T-helper 2 cell treated with Interferon-gamma antibody and Interleukin-4, amounts not matched to agents 100 ng/mL and 5 ng/mL, for 36 hours (primary cell): ENCODE results near the gene SULT6B1. TPM values are rescaled to one million over a fixed set of nuclear protein-coding genes. Genes with fewer than 3 reads are reported as not detected.

ENCODE experiments used
- intact Hi-C: fragments of 100-400 bp; cut with micrococcal nuclease; formaldehyde crosslinking; loops from one replicate; pipeline ENCODE4 v1.15.1; 2023
- total RNA-seq: library from RNA; stranded (reverse); gene quantifications from 2 replicates; pipeline ENCODE4 v1.2.3, GENCODE V29; 2022

The SULT6B1 gene
- total RNA-seq, 1 donor from 2014 or later, result not detected

DNA sequence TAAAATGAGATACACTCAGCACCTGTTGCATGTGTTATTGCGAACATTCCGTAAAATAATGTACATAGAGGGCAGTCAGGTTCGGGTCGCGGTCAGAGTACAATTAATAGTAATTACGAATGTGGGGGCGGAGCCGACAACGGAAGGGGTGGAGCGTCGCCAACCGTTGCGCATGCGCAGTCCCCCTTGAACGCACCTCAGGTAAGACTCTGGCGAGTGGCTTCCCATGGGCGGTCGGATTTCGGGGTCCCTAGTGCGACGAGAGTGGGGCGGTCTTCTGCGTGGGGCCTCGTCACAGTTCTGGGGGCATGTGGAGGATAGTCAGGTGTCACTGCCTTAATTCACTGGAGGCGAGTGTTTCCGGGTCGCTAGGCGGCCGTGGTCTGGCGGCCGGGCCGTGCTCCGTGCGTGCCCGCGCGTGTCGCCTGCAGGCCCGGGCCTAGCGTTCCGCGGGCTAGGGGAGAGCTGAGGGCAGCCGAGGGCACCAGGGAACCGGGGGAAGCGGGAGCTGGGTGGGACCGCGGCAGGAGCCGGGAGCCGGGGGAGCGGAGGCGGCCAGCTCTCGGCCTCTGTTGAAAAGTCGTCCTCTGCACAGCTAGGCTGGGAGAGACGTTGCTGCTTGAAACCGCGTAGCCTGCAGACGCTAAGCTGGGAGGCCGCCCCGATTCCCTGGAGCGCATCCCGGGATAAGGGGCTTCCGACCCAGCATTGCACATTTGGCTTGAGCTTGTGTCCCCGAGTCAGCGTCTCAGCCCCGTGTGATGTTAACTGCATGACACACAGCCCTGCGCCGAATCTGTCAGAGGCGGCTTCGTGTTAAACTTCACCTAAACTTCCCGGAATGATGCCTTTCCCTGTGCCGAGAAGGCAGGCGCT lies 8.1 kb upstream of the SULT6B1 start, which contains the start of gene CEBPZOS:
Gene CEBPZOS, plus strand, starts transcription at position 177 of the 876 bp plus-strand sequence. CDS start 3,209 bp downstream, outside the sequence.
- intact Hi-C loops, result loop anchor here (1.0 to 2.0 kb wide), 3 partner anchors 36 to 230 kb away; partner anchors contain the start of genes EIF2AK2 and STRN

DNA sequence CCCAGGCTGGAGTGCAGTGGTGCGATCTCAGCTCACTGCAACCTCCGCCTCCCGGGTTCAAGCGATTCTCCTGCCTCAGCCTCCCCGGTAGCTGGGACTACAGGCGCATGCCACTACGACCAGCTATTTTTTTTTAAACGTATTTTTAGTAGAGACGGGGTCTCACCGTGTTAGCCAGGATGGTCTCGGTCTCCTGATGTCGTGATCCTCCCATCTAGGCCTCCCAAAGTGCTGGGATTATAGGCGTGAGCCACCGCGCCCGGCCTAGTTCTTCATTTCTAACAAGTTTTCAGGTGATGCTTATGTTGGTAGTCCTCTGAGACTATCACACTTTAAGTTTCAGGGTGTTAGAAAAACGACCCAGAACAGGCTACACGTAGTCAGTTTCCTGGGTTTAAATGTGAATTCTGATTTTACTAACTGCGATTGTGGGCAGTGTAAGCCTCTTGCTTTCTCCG lies 7.4 kb upstream of the SULT6B1 start:
- intact Hi-C loops, result loop anchor here (1.0 to 2.0 kb wide), 3 partner anchors 36 to 229 kb away; partner anchors contain the start of genes EIF2AK2 and STRN

DNA sequence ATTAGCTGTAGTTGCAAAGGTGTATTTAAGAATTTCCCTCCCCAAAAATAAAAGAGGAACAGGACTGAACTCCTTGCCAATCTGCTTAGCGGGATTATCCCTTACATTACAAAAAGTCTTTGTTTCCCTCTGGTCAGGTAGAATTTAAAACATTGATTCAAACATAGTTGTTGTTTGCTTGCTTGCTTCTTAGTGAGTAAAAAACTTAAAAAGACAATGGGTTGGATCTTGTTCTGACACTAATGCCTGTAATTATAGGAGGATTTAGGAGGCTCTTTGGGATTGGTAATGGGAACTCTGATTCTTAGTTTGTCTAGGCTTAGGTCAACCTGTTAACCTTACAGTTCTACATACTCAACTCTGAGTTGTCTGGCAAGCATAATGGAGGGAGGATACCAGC lies 4.1 kb upstream of the SULT6B1 start:
- intact Hi-C loops, result no loop called here

DNA sequence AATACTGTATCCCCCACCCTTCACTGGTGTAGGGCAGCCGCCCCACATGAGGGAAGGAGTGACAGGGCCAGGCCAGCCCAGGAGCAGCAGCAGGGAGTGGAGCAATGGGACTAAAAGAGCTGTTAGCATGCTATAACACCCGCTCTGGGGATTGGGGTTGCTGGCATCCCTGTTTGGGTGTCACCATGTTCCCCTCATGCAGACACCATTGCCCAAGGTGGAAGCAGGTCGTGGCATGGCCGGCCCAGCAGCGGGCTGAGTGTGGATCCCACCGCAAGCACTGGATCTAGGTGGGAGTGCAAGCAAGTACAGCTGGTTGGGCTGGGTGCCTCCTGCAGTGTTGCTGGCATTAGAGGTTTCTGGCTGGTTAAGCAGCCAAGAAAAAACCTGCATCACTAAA lies 3.3 kb upstream of the SULT6B1 start:
- intact Hi-C loops, result no loop called here

DNA sequence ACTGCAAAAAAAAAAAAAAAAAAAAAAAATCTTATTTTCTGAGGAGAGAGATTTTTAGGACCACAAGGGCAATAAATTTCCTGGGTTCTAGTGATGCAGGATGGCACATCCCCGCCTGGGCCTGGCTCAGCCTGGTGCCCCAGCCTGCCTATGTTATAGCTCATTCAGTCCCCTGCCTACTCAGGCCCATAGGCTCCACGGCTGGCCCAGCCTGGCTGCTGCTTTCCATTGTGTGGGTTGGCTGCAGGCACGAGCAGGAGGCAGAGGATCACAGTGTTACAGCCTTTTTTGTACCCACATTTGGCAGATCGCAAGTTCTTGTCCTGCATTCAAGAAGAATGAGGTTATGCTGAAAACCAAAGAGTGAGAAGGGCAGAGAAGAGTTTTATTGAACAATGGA lies 2.8 kb upstream of the SULT6B1 start:
- intact Hi-C loops, result no loop called here

DNA sequence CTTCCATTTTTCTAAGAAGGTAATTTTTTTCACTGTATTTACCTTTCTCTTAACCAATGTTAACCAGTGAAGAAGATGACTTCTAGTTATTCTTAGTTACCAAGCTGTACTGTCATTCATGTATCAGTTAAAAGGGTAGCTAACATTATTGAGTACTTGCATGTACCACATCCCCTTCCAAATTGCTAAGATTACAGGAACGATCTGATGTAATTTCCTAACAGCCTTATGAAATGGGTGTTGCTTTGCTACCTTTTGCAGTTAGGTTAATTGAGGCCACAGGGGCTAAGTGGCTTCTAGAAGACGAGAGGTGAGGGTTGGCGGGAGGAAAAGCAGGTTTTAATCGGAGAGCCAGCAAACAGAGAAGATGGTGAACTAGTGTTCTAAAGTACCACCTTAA lies 1.8 kb upstream of the SULT6B1 start:
- intact Hi-C loops, result no loop called here

DNA sequence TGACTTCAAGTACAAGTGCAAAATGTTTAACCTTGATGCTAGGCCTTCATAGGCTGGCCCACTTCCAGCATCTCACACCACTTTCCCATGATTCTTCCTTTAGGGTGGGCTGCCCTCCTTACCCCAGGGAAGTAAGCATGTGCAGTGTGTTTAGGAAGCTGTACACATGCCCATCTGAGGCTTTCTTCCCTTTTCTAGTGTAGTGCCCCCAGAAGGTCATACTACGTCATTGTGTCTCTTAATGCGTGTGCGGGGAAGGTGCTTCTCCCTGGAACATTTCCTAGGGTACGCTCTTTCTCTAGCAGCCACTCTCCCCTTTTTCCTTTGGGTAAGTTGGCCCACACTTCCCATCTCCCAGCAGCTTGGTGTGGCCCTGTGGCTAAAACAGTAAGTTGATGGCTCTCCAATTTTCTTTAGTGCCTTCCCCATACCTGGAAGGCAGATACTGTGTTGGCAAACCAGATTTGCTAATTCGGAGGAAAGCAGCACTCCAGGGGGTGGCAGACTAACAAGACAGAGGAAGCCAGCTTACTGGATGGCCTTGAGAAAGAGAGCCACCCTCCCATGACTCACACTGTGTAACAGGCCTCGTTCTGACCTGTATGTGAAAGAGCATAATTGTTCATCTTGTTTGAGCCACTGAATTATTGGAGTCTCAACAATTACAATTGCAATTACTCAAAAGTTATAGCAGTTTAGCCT lies 1.1 kb upstream of the SULT6B1 start:
- intact Hi-C loops, result no loop called here

DNA sequence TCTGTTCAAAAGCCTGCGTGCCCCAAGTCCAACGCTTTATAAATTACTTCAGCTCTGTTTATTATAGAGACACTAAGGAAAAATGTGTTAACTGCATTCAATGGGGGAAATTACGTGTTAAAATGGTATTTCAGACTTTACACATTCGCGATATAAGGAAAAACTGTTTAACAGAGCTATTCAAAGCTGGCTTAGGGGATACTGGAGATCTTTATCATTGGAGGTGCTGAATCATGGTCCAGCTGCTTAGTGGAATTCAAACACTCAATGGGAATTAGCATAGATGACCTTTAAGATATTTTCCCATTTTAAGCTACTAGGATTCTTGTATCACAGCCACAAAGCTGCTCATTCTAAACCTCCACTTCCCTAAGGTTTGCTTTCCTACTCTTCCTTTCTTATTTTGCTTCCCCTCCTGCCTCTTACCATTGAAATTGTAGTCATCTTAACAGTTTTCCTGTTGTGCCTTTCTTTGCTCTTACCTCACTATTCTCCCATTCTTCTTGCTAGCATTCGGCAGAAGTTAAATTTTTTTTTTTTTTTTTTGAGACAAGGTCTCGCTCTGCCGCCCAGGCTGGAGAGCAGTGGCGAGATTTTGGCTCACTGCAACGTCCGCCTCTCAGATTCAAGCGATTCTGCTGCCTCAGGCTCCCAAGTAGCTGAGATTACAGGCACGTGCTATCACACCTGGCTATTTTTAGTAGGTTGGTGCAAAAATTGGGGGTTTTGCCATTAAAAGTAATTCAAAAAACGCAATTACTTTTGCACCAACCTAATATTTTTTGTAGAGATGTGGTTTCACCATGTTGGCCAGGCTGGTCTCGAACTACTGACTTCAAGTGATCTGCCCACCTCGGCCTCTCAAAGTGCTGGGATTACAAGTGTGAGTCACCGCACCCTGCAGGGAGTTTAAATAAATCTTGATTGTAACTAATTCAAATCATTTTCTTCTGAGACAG lies 6.5 kb downstream of the SULT6B1 start:
- intact Hi-C loops, result no loop called here

DNA sequence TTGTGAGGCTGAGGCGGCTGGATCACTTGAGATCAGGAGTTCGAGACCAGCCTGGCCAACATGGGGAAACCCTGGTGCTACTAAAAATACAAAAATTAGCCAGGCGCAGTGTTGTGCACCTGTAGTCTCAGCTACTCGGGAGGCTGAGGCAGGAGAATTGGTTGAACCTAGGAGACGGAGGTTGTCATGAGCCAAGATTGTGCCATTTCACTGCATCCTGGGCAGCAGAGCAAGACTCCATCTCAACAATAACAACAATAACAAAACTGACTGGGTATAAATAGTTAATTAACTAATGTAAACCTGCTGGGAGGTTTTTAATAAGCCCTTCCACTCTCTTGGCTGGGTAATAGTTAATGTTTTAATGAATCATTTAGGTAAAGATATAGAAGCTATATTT lies 7.8 kb downstream of the SULT6B1 start:
- intact Hi-C loops, result no loop called here

DNA sequence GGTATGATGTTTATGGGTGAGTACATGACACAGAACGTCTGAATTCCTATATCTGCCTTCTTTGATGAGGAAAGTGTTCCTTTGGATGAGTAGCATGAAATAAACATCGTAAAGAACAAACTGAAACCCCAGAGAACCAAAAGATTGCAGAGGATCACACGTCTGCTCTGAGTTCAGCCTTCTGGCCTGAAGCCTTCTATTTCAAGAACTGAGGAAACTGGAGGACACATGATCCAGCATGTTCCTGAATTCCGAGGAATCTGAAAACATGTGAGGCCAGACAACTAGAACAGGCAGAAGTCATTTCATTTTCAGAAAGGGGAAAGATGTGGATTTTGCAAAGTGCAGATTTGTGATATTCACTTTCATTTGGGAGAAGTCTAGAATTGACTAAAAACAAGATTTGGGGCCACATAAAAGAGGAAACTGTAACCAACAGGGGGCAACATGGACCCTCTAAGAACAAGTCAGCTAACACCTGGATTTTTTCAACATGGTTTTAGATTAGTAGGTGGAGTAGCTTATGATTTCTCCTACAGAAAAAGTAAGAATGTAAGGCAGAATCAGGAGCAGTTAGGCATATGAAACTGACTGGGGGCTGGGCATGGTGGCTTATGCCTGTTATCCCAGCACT lies 8.3 kb downstream of the SULT6B1 start:
- intact Hi-C loops, result no loop called here

DNA sequence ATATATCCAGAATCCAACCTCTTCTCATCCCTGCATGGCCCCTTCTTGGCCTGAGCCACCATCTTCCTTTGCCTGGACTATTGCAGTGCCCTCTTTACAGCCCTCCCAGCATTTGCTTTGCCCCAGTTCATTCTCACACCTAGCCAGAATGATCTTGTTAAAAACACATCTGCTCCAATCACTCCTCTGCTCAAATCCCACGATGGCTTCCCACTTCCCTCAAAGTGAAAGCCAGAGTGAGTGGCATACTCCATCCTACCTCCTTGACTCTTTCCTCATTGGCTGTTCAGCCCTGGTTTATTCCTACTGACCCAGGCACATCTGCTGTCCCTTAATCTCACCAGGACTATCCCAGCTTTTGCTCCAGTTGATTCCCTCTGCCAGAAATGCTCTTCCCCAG lies 14.7 kb downstream of the SULT6B1 start:
- intact Hi-C loops, result no loop called here

DNA sequence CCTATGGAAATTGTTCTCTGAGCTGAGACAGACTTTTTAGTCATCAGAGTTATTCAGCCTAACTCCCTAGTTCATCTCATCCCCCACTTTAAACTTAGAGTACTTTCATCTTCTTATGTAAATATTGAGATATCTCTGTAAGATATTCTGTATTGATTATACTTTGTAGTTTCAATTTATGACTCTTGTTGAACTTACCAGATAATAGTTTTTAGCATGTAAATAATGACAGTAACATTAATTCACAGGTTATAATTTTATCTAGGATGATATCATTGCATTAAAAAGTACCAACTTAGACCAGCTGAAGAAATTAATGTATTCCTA lies 16.9 kb downstream of the SULT6B1 start:
- intact Hi-C loops, result no loop called here

DNA sequence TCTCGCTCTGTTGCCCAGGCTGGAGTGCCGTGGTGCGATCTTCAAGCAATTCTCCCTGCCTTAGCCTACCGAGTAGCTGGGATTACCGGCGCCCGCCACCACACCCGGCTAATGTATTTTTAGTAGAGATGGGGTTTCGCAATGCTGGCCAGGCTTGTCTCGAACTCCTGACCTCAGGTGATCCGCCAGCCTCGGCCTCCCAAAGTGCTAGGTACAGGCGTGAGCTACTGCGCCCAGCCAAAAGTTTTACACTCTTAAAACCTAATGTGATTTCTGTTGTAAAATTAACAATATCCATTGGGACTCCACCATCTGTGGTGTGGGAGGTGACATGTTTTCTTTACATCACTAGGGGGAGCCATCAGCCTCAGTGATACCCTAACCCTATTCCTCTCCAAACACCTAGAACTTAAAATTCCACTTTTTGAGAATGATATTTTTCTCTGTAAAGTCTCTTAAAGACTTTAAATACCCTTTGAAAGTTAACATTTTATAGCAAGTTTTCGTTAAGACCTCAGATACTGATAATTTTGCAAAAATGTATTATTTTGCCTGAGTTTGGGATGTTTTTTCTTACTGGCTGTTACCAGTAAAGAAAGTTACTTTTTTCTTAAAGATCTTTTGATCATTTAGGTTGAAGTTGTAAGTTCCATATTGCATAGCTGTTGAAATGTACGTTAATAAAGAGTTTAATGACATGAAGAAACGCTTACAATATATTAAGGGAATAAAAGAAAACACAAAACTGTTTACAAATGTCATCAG lies 20.1 kb downstream of the SULT6B1 start:
- intact Hi-C loops, result loop anchor here (1.0 to 5.0 kb wide), 2 partner anchors 114 to 709 kb away; no protein-coding TSS in a partner anchor

DNA sequence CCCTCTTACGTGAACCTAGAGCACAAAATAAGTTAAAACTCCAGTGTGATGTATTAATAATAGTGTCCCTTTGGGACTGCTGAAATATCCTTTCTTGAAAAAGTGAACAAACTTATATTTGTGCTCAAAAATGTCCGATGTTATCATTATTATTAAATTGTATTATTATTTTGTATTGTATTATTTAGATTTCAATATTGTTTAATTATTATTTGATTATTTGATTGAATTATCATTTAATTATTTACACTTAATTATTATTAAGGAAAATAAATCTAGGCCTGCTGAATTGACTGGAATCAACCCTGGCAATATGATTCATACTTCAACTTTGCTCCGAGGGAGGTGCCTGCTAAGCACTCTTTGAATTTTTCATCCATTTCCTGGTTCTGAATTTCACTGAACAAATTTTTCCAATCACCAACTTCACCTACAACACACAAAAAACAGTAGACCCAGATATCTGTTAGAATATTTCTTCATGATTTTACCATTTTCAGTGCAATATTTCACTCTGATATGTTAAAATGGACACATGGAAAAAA lies 20.8 kb downstream of the SULT6B1 start:
- intact Hi-C loops, result loop anchor here (1.0 to 5.0 kb wide), 2 partner anchors 115 to 710 kb away; no protein-coding TSS in a partner anchor

DNA sequence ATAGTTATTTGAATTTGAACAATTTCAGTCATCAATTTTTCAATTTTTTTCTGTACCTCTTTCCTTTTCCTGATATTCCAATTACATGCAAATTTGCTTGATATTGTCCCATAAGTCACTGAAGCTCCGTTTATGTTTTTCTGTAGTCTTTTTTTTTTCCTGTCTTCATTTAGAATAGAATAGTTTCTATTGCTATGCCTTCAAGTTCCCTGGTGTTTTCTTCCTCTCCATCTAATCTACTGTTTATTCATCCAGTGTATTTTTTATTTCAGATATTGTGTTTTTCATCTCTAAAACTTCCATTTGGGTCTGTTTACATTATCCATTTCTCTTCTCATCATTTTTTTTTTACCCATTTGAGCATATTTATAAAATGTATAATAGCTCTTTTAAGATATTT lies 23.7 kb downstream of the SULT6B1 start:
- intact Hi-C loops, result loop anchor here (5.0 kb wide), 1 partner anchor 118 kb away; no protein-coding TSS in a partner anchor

DNA sequence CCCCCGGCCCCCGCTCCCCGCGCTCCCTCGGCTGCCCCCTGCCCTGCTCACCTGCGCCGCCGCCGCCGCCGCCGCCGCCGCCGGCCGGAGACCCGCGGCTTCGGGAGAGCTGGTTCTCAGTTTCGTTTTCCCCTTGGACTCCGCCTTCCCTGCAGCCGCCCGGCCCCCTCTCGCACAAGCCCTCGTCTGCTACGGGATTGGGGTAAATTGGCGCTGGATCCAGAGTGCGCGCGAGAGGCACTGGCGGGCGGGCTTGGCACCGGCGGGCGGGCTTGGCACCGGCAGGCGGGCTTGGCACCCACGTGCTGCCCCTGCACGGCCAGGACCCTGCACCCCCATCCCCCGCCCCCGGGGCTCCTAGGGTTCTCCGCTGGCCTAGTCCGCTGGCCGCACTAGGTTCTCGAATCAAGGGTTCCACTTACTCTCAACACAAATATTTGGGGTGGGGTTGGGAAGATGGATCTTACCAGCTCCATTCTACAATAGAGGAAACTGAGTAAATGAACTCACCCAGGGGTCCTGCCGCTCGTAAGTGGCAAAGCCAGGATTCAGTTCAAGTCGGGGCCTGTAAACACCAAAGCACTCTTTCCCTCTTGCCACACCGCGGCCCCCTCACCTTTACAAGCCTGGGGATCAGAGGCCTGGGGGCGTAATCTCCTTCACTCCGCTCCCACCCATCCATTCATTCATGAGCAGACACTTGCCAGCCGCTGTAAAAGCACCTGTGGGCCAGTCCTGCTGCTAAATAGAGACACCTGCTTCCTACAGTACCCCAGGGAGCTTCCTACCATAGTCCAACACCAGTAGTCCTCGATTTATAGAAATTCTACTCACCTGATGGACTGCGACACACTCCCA lies 31.4 kb downstream of the SULT6B1 start, which contains the start of gene EIF2AK2:
Gene EIF2AK2, minus strand, starts transcription at position 124 of the 858 bp plus-strand sequence. CDS start 9,174 bp downstream, outside the sequence.
- intact Hi-C loops, result loop anchor here (1.0 to 5.0 kb wide), 5 partner anchors 40 to 191 kb away; partner anchors contain the start of genes CEBPZ, CEBPZOS, GPATCH11 and HEATR5B

DNA sequence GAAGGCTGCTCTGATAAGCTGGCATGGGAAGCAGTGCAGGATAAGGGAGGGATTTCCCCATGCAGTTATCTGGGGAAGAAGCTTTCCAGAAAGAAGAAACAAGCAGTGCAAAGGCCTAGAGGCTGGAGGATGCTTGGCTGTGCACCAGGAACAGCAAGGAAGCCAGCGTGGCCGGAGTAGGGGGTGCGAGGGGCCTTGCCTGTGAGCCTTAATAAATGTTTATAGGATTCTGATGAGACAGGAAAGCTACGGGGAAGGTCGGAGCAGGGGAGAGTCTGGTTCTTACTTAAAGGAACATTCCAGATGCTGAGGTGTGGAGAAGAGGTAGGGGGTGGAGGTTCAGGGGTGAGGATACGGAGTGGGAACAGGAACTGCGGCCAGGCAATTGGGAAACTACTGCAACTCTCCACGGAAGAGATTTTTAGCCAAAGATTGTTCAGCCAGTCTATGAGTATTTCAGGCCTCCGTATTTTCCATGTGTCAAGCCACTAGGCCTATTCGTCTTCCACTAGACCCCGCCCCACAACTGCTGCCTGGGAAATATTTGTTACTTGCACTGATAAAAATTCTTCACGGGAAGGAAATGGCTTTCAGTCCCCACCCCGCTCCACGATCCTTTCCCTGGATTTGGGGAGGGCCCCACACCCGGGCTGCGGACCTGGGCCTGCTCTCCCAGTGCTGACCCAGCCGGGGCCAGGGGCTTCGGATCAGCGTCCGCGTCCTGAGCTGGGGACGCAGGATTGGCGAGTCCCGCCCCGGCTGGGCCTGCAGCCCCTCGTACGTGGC lies 32.2 kb downstream of the SULT6B1 start:
- intact Hi-C loops, result loop anchor here (1.0 to 5.0 kb wide), 4 partner anchors 41 to 190 kb away; partner anchors contain the start of genes CEBPZ, CEBPZOS, NDUFAF7 and PRKD3
